Memory B cell (primary cell): Measurements from ENCODE around the gene FUT1.
"Not testable (repeated sequence)": the region's sequence is repeated elsewhere in the genome, so short reads cannot be mapped to it uniquely, and the experiment has no call there.

ENCODE experiments used
- ATAC-seq: fragments of 150-1000 bp; cut with Tn5 transposase; 2 replicates; pipeline ENCODE4 v1.10.0; 2021; ENCODE audit warnings: low read depth, mild to moderate bottlenecking, moderate library complexity
- DNase-seq, 2 donors: peaks; one replicate each; pipeline ENCODE4 v3.0.0; 2022; ENCODE audit warnings: low spot score in 2 of 2
- H3K27ac Mint-ChIP-seq: one replicate; pipeline ENCODE4 v1.8.0; 2022; ENCODE audit warnings: mild to moderate bottlenecking, moderate library complexity, mixed read lengths
- H3K27me3 Mint-ChIP-seq: one replicate; pipeline ENCODE4 v1.8.0; 2022; ENCODE audit warnings: mixed read lengths
- H3K36me3 Mint-ChIP-seq: one replicate; pipeline ENCODE4 v1.8.0; 2022; ENCODE audit warnings: mild to moderate bottlenecking, mixed read lengths
- H3K4me1 Mint-ChIP-seq: one replicate; pipeline ENCODE4 v1.8.0; 2022; ENCODE audit warnings: mixed read lengths
- H3K4me3 Mint-ChIP-seq: one replicate; pipeline ENCODE4 v1.8.0; 2022; ENCODE audit warnings: mild to moderate bottlenecking, moderate library complexity, mixed read lengths
- H3K9me3 Mint-ChIP-seq: one replicate; pipeline ENCODE4 v1.8.0; 2022; ENCODE audit warnings: mixed read lengths

Gene FUT1

DNA sequence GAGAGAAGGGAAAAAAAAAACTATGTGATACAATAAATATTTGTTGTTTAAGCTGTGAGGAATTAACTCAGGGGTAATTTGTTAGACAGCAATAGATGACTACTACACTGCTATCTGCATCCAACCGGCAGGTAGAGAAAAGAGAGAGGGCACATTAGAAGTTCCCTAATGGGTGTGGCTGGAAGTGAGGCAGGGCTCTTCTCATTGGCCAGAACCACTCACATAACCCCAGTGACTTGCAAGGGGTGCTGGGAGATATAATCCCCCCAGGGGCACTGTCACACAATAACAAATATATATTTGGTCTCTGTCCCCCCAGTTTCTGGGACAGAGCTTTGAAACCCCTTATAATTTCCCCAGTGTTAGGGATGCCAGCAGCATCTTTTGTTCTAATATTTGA is 27.2 kb upstream of the FUT1 start:
- ATAC-seq (peak; percentile 45), DNase-seq (no peak)
- Mint-ChIP-seq H3K36me3 (no peaks in the 10 kb centered on the region), H3K27me3 (no peaks in the 10 kb centered on the region), H3K9me3 (no peaks in the 10 kb centered on the region), H3K27ac (no peak overlapping the region), H3K4me1 (peaks cover 9% of the 10 kb centered on the region), H3K4me3 (no peak overlapping the region)

DNA sequence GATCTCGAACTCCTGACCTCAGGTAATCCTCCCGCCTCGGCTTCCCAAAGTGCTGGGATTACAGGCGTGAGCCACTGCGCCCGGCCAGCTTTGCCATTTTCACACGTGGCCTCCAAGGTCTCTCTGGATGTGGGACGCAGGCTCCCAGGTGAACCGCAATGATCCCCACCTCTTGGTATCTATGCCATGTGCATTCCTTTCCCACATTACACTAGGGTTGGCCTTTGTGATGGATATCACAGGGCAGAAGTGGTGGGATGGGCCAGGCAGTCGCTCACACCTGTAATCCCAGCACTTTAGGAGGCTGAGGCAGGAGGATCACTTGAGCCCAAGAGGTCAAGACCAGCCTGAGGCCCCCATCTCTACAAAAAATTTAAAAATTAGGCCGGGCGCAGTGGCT is 25.3 kb upstream of the FUT1 start:
- H3K27ac Mint-ChIP-seq = no peak overlapping the region
- H3K36me3 Mint-ChIP-seq = no peaks in the 10 kb centered on the region
- DNase-seq = no peak
- ATAC-seq = no peak
- peaks cover 9% of the 10 kb centered on the region for H3K4me1 Mint-ChIP-seq
- H3K4me3 Mint-ChIP-seq = no peak overlapping the region
- no peaks in the 10 kb centered on the region for H3K9me3 Mint-ChIP-seq
- peaks cover under 1% of the 10 kb centered on the region for H3K27me3 Mint-ChIP-seq

DNA sequence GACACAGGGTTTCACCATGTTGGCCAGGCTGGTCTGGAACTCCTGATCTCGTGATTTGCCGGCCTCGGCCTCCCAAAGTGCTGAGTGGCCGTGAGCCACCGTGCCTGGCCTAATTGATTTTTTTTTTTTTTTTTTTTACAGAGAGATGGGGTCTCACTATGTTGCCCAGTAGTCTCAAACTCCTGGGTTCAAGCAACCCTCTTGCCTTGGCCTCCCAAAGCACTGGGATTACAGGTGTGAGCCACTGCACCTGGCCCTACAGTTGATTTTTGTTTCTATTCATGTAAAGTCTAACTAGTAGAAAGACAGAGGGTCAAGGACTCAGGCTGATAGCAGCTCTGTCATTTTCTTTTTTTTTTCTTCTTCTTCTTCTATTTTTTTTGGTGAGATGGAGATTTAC is 24.7 kb upstream of the FUT1 start:
- Mint-ChIP-seq H3K27me3 (peaks cover 2% of the 10 kb centered on the region), H3K27ac (no peak overlapping the region), H3K36me3 (no peaks in the 10 kb centered on the region), H3K4me1 (peaks cover 6% of the 10 kb centered on the region), H3K4me3 (no peak overlapping the region), H3K9me3 (no peaks in the 10 kb centered on the region)
- ATAC-seq (no peak), DNase-seq (no peak)

DNA sequence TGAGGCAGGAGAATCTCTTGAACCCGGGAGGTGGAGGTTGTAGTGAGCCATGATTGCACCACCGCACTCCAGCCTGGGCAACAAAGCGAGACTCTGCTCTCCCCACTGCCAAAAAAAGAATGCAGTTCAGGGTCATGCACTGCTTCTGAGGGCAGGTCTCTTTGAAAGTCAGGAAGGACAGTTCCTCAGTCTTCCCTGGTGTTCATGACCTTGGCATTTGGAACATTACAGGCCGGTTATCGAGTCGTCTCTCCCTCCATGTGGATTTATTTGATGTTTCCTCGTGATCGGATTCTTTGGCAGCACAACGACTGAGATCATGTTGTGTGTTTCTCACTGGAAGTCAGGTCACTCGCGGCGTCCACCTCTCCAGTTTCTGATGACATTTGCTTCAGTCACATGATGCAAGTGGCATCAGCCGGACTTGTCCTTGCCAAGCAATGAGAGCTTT is 20.1 kb upstream of the FUT1 start:
- DNase-seq = no peak
- no peaks in the 10 kb centered on the region for H3K4me1 Mint-ChIP-seq
- no peaks in the 10 kb centered on the region for H3K36me3 Mint-ChIP-seq
- ATAC-seq = no peak
- H3K4me3 Mint-ChIP-seq = no peak overlapping the region
- peaks cover 12% of the 10 kb centered on the region for H3K27me3 Mint-ChIP-seq
- no peak overlapping the region for H3K27ac Mint-ChIP-seq
- no peaks in the 10 kb centered on the region for H3K9me3 Mint-ChIP-seq

DNA sequence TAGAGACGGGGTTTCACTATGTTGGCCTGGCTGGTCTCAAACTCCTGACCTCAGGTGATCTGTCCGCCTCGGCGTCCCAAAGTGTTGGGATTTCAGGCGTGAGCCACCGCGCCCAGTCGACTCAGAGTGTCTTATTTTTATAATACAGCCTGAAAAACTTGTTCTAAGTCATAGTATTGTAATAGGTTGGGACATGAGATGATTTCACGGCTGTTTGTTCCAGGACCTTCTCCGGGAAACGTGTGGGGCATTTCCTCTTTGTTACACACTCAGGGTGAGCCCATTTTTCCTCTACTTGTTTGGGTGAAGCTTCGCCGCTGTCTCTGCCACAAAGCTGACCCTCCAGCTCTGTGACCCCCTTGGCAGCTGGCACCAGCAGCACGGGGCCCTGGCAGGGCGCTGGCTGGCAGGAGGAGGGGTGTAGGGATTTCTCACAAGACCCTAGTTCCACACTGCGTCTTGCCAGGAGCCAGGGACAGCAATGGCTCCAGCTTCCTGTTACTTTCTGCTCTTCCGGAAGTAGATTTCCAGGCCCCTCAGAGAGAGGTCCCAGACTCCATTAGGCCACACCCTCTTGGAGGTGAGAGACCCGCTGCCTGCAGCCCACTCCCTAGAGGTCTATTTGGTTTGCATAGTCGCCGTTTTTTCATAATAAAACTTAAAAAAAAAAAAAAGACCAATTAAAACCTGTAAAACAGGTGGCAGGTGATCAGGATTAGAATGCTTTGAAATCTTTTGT is 18.5 kb upstream of the FUT1 start:
- H3K4me1 Mint-ChIP-seq = no peaks in the 10 kb centered on the region
- no peaks in the 10 kb centered on the region for H3K9me3 Mint-ChIP-seq
- no peak overlapping the region for H3K27ac Mint-ChIP-seq
- DNase-seq = no peak
- peaks cover 13% of the 10 kb centered on the region for H3K27me3 Mint-ChIP-seq
- no peak for ATAC-seq
- no peak overlapping the region for H3K4me3 Mint-ChIP-seq
- H3K36me3 Mint-ChIP-seq = no peaks in the 10 kb centered on the region

- H3K4me3 Mint-ChIP-seq = no peak overlapping the region
- no peaks in the 10 kb centered on the region for H3K36me3 Mint-ChIP-seq
- no peaks in the 10 kb centered on the region for H3K9me3 Mint-ChIP-seq
- ATAC-seq (no peak), DNase-seq (no peak)
- H3K4me1 Mint-ChIP-seq = no peaks in the 10 kb centered on the region
- H3K27me3 Mint-ChIP-seq = peaks cover 13% of the 10 kb centered on the region
- no peak overlapping the region for H3K27ac Mint-ChIP-seq
Observed at GRCh38 chr19:48770266-48770665, 17.8 kb upstream of the FUT1 start.

DNA sequence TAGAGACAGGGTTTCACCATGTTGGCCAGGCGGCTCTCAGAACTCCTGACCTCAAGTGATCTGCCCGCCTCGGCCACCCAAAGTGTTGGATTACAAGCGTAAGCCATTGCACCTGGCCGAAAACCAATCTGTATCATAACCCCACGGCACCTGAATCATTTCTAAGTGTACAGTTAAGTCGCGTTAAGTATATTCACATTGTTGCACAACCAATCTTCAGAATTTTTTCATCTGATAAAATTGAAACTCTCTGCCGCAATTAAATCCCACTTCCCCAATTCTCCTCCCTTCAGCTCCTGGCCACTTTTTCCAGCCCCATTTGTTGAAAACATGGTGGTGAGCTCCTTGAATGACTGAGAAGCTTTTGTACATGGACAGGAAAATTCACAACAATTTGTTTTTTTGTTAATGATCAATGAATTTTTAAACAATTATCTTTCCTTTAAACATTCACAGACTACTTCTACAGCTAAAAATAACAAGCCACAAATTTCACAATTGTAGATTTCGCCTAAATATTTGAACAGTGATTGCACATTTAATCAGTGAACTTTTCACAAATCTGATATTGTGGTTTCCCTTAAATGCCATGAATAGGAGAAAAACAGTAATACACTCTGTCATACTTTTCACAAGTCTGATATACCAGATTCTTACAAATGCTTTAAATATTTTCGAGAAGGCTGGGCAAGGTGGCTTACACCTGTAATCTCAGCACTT is 16.7 kb upstream of the FUT1 start:
- Mint-ChIP-seq H3K4me3 (no peak overlapping the region), H3K27me3 (peaks cover 16% of the 10 kb centered on the region), H3K27ac (no peak overlapping the region), H3K36me3 (no peaks in the 10 kb centered on the region), H3K4me1 (no peaks in the 10 kb centered on the region), H3K9me3 (no peaks in the 10 kb centered on the region)
- no peak for ATAC-seq
- DNase-seq = no peak

DNA sequence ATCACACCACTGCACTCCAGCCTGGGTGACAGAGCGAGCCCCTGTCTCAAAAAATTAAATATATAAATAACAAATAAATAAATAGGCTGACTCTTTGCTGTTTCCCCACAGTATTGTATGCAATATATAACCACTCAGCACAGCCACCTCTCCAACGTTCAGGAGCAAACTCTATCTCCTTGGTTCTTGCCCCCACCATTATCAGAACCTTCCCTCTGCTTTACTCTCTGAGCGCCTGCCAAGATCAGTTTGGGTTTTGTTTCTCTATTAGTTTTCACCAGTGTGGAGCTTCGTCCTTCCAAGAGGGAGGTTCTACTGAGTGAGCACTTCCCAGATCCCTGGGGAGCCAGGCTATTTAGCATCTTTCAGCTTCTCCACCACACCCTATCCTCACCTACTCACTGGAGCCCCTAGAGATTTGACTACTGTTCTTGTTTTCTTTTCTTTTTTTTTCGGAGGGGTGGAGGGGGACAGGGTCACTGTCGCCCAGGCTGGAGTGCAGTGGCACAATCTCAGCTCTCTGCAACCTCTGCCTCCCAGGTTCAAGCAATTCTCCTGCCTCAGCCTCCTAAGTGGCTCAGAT is 15.8 kb upstream of the FUT1 start:
- not testable (repeated sequence) for DNase-seq, H3K36me3 Mint-ChIP-seq, H3K4me3 Mint-ChIP-seq, H3K4me1 Mint-ChIP-seq, ATAC-seq, H3K9me3 Mint-ChIP-seq, H3K27ac Mint-ChIP-seq
- H3K27me3 Mint-ChIP-seq = peaks cover 16% of the 10 kb centered on the region

- ATAC-seq, H3K27ac Mint-ChIP-seq, H3K4me3 Mint-ChIP-seq, DNase-seq, H3K36me3 Mint-ChIP-seq, H3K9me3 Mint-ChIP-seq, H3K4me1 Mint-ChIP-seq: not testable (repeated sequence)
- peaks cover 25% of the 10 kb centered on the region for H3K27me3 Mint-ChIP-seq
Observed at GRCh38 chr19:48765816-48766215, 13.4 kb upstream of the FUT1 start.

DNA sequence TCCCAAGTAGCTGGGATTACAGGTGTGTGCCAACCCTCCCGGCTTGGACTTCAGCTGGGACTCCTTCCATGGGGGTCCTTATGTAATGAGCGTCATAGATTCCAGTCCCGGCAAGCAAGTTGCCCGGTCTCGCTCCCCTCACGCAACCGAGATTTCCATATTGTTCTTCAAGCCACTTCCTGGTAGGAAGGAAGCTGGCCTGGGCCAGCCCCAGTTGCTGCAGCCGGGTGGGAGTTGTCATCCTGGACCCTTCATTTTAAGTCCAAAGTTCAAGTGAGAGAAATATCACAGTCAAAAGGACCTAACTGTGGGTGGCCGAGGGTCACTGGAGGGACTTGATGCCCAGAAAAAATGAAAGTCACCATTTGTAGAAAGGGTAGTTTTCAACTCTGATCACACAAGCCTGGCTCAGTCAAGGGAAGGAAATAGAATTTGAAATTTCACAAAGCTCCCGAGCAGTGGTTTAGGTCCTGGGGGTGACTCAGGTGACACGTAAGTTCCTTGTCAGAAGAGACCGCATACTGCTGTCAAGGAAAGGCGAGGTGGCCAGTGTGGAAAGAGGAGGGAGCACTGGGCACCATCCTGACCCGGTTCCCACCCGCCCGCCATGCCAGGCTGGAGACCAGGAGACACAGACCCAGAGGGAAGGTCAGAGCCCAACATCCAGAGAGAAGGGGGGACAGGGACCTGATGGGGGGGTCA is 8.2 kb upstream of the FUT1 start:
- Mint-ChIP-seq H3K4me1 (peaks cover 2% of the 10 kb centered on the region), H3K27me3 (peaks cover 19% of the 10 kb centered on the region), H3K9me3 (no peaks in the 10 kb centered on the region), H3K36me3 (no peaks in the 10 kb centered on the region), H3K27ac (no peak overlapping the region), H3K4me3 (no peak overlapping the region)
- DNase-seq (no peak), ATAC-seq (no peak)

DNA sequence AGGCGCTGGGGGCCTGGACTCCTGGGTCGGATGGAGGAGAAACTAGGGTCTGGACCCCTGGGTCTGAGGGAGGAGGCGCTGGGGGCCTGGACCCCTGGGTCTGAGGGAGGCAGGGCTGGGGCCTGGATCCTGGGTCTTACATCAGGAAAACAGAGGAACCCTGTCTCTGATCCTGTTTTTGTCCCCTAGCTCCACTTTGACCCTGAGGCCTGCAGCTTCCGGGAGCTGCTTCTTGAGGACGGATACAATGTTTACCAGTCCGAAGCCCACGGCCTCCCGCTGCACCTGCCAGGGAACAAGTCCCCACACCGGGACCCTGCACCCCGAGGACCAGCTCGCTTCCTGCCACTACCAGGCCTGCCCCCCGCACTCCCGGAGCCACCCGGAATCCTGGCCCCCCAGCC is 5.3 kb upstream of the FUT1 start:
- H3K9me3 Mint-ChIP-seq = no peaks in the 10 kb centered on the region
- DNase-seq = no peak
- H3K27ac Mint-ChIP-seq = no peak overlapping the region
- ATAC-seq = no peak
- no peaks in the 10 kb centered on the region for H3K36me3 Mint-ChIP-seq
- peaks cover 28% of the 10 kb centered on the region for H3K27me3 Mint-ChIP-seq
- H3K4me3 Mint-ChIP-seq = no peak overlapping the region
- H3K4me1 Mint-ChIP-seq = peaks cover 9% of the 10 kb centered on the region

GRCh38 chr19:48757089-48757675 is 4.7 kb upstream of the FUT1 start:
- Mint-ChIP-seq H3K27me3 (peaks cover 26% of the 10 kb centered on the region), H3K9me3 (no peaks in the 10 kb centered on the region), H3K4me1 (peaks cover 10% of the 10 kb centered on the region), H3K36me3 (no peaks in the 10 kb centered on the region), H3K4me3 (no peak overlapping the region), H3K27ac (no peak overlapping the region)
- no peak for DNase-seq
- ATAC-seq = no peak

GRCh38 chr19:48756686-48757085 is 4.2 kb upstream of the FUT1 start:
- no peaks in the 10 kb centered on the region for H3K36me3 Mint-ChIP-seq
- no peak overlapping the region for H3K4me3 Mint-ChIP-seq

GRCh38 chr19:48756212-48756611 is 3.8 kb upstream of the FUT1 start:
- no peak for DNase-seq
- peaks cover 21% of the 10 kb centered on the region for H3K27me3 Mint-ChIP-seq
- no peak overlapping the region for H3K27ac Mint-ChIP-seq
- H3K9me3 Mint-ChIP-seq = no peaks in the 10 kb centered on the region
- H3K36me3 Mint-ChIP-seq = no peaks in the 10 kb centered on the region
- no peak overlapping the region for H3K4me3 Mint-ChIP-seq
- ATAC-seq = no peak
- H3K4me1 Mint-ChIP-seq = peaks cover 14% of the 10 kb centered on the region

More at GRCh38 chr19:48756686-48757085, 4.2 kb upstream of the FUT1 start:
- ATAC-seq (no peak), DNase-seq (no peak)
- Mint-ChIP-seq H3K9me3 (no peaks in the 10 kb centered on the region), H3K27ac (no peak overlapping the region), H3K27me3 (peaks cover 24% of the 10 kb centered on the region), H3K4me1 (peaks cover 12% of the 10 kb centered on the region)
